Small intestine (tissue), 7 donors: Measurements from ENCODE around the gene COL21A1. TPM values are rescaled to one million over a fixed set of nuclear protein-coding genes. Genes with fewer than 3 reads are reported as not detected.

ENCODE experiments used
- DNase-seq, 2 donors: peaks; one replicate each; pipeline versions ENCODE4 v3.0.0 to v3.0.0-alpha.2; 2013
- FAIRE-seq: peaks from 2 replicates; lab custom pipeline; 2012; peaks lifted over from hg19 to GRCh38; lab: Jason Lieb, UNC
- H3K27ac ChIP-seq, 3 donors: one replicate each; pipeline ENCODE4 v1.5.1; 2013; ENCODE audit warnings: low read length in 2 of 3, mild to moderate bottlenecking in 2 of 3, control low read depth in 1 of 3, inconsistent platforms in 1 of 3, low read depth in 1 of 3, moderate library complexity in 1 of 3
- H3K27me3 ChIP-seq, 3 donors: one replicate each; pipeline ENCODE4 v1.6.1; 2013; ENCODE audit warnings: low read length in 3 of 3, inconsistent platforms in 1 of 3; ENCODE audit not compliant: control insufficient read depth in 3 of 3, insufficient read depth in 3 of 3
- H3K36me3 ChIP-seq, 3 donors: one replicate each; pipeline ENCODE4 v1.6.1; 2013; ENCODE audit warnings: low read length in 3 of 3, inconsistent platforms in 1 of 3, low read depth in 1 of 3, mild to moderate bottlenecking in 1 of 3, moderate library complexity in 1 of 3; ENCODE audit not compliant: control insufficient read depth in 3 of 3, insufficient read depth in 2 of 3
- H3K4me1 ChIP-seq, 3 donors: one replicate each; pipeline ENCODE4 v1.6.1; 2013; ENCODE audit warnings: low read length in 2 of 3, inconsistent platforms in 1 of 3, low read depth in 1 of 3, mild to moderate bottlenecking in 1 of 3, moderate library complexity in 1 of 3; ENCODE audit not compliant: control insufficient read depth in 3 of 3, insufficient read depth in 2 of 3
- H3K4me3 ChIP-seq, 3 donors: one replicate each; pipeline ENCODE4 v1.5.1; 2013; ENCODE audit warnings: low read length in 3 of 3, control low read depth in 1 of 3, inconsistent platforms in 1 of 3, low read depth in 1 of 3, mild to moderate bottlenecking in 1 of 3, moderate library complexity in 1 of 3
- H3K9me3 ChIP-seq, 2 donors: one replicate each; pipeline ENCODE4 v1.6.1; 2013; ENCODE audit warnings: low read depth in 1 of 2, low read length in 1 of 2; ENCODE audit not compliant: control insufficient read depth in 2 of 2, insufficient read depth in 1 of 2
- WGBS, 3 donors: extraction: QIAGEN DNeasy Blood & Tissue Kit; methylation state at CpG; one replicate each; pipeline ENCODE4 v1.1.7; 2013; 5-methylcytosine and 5-hydroxymethylcytosine counted together
- polyA plus RNA-seq, 4 donors: library from polyadenylated mRNA; stranded (reverse) in 3 of 4; unstranded in 1 of 4; fragments of 200-250 nt in 3 of 4; fragments of 120-200 nt in 1 of 4; gene quantifications; one replicate each; pipeline versions ENCODE4 v1.2.1 to v1.2.3, GENCODE V29; 2013
- donor health status: healthy with polysubstance abuse.
- donor health status: control.
- donor health status: control.
- donor health status: Bipolar disorder and iron deficiency.
- donor health status: healthy.

The COL21A1 gene
- polyA plus RNA-seq, 4 donors, result 0.84 to 8.1 TPM; not detected in 2

- no peaks in the 10 kb centered on the region for H3K9me3 ChIP-seq
- no peaks in the 10 kb centered on the region for H3K27me3 ChIP-seq
- DNase-seq (no peak), FAIRE-seq (no peak)
- no peaks in the 10 kb centered on the region for H3K4me1 ChIP-seq
- H3K27ac ChIP-seq, result no peak overlapping the region
- H3K4me3 ChIP-seq, result no peak overlapping the region
- H3K36me3 ChIP-seq, result no peaks in the 10 kb centered on the region
- WGBS, 3 donors, result 65 to 87% (median 77%) methylated on average over 1 of the region's 1 CpG
These were observed 145.2 kb downstream of the COL21A1 start for GRCh38 chr6:56102216-56102615.

GRCh38 chr6:56101141-56101553, 146.2 kb downstream of the COL21A1 start:
- H3K27ac ChIP-seq, result no peak overlapping the region
- no peaks in the 10 kb centered on the region for H3K4me1 ChIP-seq
- DNase-seq (no peak), FAIRE-seq (no peak)
- no peaks in the 10 kb centered on the region for H3K36me3 ChIP-seq
- WGBS, 3 donors, result 57 to 69% (median 57%) methylated on average over 4 of the region's 4 CpGs
- no peak overlapping the region for H3K4me3 ChIP-seq
- no peaks in the 10 kb centered on the region for H3K27me3 ChIP-seq
- H3K9me3 ChIP-seq, result no peaks in the 10 kb centered on the region

- 60 to 66% (median 66%) methylated on average over 2 of the region's 2 CpGs for WGBS, 3 donors
- Histone ChIP-seq H3K27ac (no peak overlapping the region), H3K27me3 (no peaks in the 10 kb centered on the region), H3K36me3 (no peaks in the 10 kb centered on the region), H3K9me3 (peaks cover 0 to 3% of the 10 kb centered on the region in 2 donors), H3K4me3 (no peak overlapping the region), H3K4me1 (no peaks in the 10 kb centered on the region)
- FAIRE-seq (no peak), DNase-seq (no peak)
These were observed 150.3 kb downstream of the COL21A1 start for GRCh38 chr6:56096946-56097621.

- no peak overlapping the region for H3K4me3 ChIP-seq
- peaks cover 0 to 3% of the 10 kb centered on the region in 2 donors for H3K9me3 ChIP-seq
- no peaks in the 10 kb centered on the region for H3K4me1 ChIP-seq
- FAIRE-seq (no peak), DNase-seq (no peak)
- no peak overlapping the region for H3K27ac ChIP-seq
- no peaks in the 10 kb centered on the region for H3K36me3 ChIP-seq
- no peaks in the 10 kb centered on the region for H3K27me3 ChIP-seq
These were observed 150.8 kb downstream of the COL21A1 start for GRCh38 chr6:56096541-56096940.

- no peak for DNase-seq
- no peak overlapping the region for H3K4me3 ChIP-seq
- 89 to 97% (median 92%) methylated on average over 1 of the region's 1 CpG for WGBS, 3 donors
- H3K36me3 ChIP-seq, result no peaks in the 10 kb centered on the region
- no peaks in the 10 kb centered on the region for H3K4me1 ChIP-seq
- no peak overlapping the region for H3K27ac ChIP-seq
- FAIRE-seq, result no peak
- H3K27me3 ChIP-seq, result no peaks in the 10 kb centered on the region
- peaks cover 0 to 4% of the 10 kb centered on the region in 2 donors for H3K9me3 ChIP-seq
These were observed 153.6 kb downstream of the COL21A1 start for GRCh38 chr6:56093776-56094175.

GRCh38 chr6:56091159-56091869, 156.1 kb downstream of the COL21A1 start:
- peaks cover 0 to 6% of the 10 kb centered on the region in 2 donors for H3K9me3 ChIP-seq
- no peaks in the 10 kb centered on the region for H3K4me1 ChIP-seq
- no peak overlapping the region for H3K4me3 ChIP-seq
- H3K36me3 ChIP-seq, result no peaks in the 10 kb centered on the region
- no peak for FAIRE-seq
- H3K27ac ChIP-seq, result no peak overlapping the region
- H3K27me3 ChIP-seq, result no peaks in the 10 kb centered on the region
- WGBS, 3 donors, result 54 to 73% (median 54%) methylated on average over 3 of the region's 3 CpGs
- peak in 1 of 2 donors; percentile 4 for DNase-seq

- FAIRE-seq (no peak), DNase-seq (no peak)
- WGBS, 3 donors, result 62 to 68% (median 64%) methylated on average over 4 of the region's 4 CpGs
- Histone ChIP-seq H3K27ac (no peak overlapping the region), H3K4me3 (no peak overlapping the region), H3K36me3 (no peaks in the 10 kb centered on the region), H3K9me3 (peaks cover 0 to 6% of the 10 kb centered on the region in 2 donors), H3K27me3 (no peaks in the 10 kb centered on the region), H3K4me1 (no peaks in the 10 kb centered on the region)
These were observed 158.7 kb downstream of the COL21A1 start for GRCh38 chr6:56088641-56089040.

GRCh38 chr6:56087421-56087820, 160.0 kb downstream of the COL21A1 start:
- no peak overlapping the region for H3K4me3 ChIP-seq
- no peaks in the 10 kb centered on the region for H3K36me3 ChIP-seq
- FAIRE-seq (no peak), DNase-seq (peak in 1 of 2 donors; percentile 3)
- H3K4me1 ChIP-seq, result no peaks in the 10 kb centered on the region
- no peaks in the 10 kb centered on the region for H3K27me3 ChIP-seq
- H3K9me3 ChIP-seq, result peaks cover 0 to 4% of the 10 kb centered on the region in 2 donors
- H3K27ac ChIP-seq, result no peak overlapping the region
